NCI-H526 (cell line): ENCODE measurements around the gene SRPX.

ENCODE experiments used
- DNase-seq, 2 experiments: peaks; one replicate each; lab custom pipeline; 2025; lab: John Stamatoyannopoulos, UW

The SRPX gene, protein sequence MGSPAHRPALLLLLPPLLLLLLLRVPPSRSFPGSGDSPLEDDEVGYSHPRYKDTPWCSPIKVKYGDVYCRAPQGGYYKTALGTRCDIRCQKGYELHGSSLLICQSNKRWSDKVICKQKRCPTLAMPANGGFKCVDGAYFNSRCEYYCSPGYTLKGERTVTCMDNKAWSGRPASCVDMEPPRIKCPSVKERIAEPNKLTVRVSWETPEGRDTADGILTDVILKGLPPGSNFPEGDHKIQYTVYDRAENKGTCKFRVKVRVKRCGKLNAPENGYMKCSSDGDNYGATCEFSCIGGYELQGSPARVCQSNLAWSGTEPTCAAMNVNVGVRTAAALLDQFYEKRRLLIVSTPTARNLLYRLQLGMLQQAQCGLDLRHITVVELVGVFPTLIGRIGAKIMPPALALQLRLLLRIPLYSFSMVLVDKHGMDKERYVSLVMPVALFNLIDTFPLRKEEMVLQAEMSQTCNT

DNA sequence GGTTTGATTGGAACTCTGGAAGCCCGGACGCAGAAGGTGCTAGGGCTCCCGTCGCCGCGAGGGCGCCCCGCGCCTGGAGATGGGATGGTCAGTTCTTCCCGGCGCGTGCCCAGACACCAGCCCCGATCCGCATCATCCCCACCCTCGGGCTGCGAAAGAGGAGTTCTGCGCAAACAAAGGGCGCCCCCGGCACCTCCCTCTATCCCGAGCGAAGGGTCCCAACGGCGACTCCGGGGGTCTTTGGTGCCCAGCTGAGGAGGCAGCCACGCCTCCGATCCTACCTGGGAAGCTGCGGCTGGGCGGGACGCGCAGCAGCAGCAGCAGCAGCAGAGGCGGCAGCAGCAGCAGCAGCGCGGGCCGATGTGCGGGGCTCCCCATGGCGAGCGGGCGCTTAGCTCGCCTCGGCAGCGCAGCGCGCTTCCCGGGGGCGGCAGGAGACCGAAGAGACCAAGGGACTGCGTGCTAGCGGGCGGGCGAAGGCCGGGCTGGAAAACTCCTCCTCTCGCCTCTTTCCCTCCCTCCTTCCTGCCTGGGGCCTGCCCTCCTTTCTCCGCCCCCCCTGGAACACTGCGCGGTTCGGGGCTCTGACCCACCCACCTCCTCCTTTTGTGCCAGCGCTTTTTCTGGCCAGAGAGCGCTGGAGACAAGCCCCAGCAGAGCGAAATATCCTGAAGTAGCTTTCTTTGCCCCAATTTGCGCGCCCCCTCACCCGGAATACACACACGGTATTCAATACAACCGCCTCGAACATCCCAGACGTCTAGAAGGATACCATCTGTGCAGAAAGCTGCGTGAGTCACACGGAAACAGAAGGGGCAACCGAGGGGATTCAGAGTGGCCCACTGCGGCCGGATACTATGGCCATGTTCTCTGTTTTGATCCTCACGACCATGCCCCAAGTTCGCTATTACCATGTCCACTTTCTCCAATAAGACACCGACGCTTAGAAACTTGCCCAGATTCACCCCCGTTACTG is at the start of gene SRPX:
SRPX (minus strand) TSS at position 457 of the 976 bp plus-strand sequence; CDS start at position 378, 79 bp downstream.
- DNase-seq = peak in 1 of 2 experiments; percentile 49

DNA sequence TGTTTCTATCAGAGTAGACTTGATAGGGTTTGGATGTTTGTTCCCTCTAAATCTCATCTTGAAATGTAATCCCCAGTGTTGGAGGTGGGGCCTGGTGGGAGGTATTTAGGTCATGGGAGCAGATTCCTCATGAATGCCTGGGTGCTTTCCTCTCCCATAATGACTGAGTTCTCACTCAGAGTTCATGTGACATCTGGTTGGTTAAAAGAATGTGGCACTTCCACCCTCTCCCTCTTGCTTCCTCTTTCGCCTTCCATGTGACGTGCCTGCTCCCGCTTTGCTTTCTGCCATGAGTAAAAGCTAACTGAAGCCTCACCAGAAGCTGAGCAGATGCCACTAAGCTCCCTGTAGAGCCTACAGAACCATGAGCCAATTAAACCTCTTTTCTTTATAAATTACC is 47.3 kb upstream of the SRPX start:
- no peak for DNase-seq

DNA sequence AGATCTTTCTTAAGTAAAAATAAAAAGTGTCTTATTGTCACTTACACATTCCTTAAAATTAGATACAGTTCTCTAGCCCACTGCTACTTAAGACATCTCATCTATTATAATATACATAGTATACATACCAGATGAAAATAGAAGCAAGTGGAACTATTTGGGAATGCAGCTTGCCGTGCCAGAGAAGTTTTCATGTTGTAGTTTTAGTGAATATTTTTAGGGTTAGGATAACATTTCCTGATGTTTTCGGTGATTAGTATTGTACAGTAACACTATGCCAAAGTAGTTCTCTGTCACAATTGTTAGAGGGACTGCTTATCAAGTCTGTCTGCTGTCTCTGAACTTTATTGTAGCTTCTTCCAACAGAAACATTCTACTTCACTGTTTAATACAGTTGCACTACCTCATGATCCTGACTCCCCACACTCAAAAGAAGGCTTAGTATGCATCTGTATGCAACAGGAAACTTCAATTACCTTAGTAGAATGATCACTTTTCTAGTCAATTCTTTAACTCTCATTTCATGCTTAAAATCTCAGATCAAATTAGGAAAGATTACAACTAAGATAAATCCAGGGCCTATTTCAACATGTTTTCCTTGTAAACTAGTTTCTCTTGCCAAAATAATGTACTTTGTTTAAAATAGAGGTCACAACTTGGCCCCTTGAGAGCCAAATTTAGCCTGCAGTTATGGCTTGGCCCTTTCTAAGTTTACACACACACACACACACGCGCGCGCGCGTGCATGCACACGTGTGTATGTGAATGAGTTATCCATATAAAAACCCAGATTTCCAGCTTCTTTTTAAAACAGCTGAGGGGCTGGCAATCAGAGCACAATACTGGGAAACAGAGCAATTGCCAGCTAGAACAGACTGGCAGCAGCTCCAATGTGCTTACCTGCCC is 42.3 kb upstream of the SRPX start:
- DNase-seq = no peak

DNA sequence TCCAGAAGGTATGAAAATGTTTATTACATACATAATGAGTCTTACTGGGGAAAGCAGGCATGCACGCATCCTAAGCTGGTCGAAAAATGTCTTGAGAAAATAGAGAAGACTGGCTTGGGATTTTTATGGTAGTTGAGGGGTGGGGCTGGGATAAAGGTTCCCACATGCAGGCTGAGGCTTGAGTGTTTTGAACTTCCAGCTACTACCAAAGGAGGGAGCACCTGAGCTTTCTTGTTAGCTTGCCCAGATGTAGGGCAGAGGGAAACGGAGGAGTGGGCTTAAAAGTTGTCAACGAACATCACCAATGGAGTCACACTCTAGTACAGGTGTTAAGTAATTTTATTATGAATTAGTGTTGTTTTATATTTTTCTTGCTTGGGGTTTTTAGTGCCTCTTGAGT is 39.6 kb upstream of the SRPX start:
- DNase-seq = peak; percentile 24 to 46

DNA sequence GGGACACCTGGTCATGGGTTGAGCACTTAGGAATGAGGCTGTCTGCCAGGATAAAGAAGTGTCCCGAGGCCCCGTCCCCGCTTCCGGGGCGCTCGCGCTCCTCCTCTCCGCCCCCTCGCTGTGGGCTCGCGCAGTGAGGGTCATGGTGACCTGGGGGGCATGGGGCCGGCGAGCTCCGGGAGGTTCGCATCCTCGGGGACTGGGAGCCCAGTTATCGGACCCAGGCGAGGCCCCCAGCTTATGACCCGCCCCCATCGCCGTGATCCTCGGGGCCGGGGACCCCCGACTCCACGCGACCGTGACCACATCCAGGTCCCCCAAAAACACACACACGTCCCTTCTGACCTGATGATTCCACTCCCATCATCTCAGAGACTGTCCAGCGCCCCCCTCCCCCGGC is 35.3 kb upstream of the SRPX start:
- DNase-seq = no peak

DNA sequence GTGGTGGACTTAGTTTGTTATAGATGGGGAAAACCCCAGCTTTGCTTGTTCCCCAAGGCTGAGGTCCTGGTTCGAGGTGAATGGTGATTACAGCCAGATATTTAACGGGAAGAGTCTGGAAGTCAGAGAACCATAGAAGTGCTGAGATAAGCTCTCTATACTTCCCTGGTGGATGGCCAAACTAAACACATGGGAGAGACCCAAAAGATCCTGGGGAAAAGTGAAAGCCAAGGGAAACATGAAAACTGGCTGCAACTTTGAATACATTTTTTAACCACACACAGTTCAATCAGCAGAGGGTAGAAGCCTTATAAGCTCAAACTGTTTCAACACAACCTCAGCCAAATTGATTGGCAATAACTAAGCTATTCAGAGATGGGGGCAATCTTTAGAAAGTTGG is 29.3 kb upstream of the SRPX start:
- DNase-seq = no peak

DNA sequence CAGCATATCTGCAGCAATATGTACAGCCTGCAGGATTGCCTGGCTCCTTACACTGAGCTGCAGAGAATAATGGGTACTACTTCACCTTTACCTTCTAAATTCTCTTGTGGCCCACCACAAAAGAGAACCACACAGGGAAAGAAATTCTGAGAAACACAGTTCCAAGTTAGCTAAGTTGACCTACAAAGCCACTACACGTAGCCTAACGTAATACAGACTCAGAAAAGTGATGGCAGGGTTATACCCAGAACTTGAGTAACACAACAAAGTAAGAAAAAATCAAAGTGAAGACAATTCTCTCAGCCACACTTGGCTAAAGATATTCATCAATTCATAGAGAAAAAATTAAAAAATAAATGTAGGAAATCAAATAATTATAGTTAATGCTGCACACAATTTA is 26.4 kb upstream of the SRPX start:
- no peak for DNase-seq

DNA sequence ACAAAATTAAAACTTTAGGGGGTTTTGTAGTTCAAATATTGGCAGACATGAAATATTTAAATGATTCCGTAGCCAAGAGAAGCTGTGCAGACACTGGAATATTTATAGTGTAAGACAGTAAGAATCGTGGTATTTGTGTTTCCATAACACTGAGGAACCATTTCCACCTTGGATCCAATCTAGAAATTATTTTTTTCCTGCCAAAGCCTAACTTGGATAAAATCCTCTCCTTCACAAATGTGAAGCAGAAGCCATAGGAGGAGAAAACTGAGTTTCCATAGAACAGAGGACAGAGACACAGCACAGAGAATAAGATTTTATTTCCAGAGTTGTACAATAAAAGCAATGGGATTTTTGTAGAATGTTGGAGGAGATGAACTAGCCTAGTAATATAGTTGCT is 19.9 kb upstream of the SRPX start:
- no peak for DNase-seq

DNA sequence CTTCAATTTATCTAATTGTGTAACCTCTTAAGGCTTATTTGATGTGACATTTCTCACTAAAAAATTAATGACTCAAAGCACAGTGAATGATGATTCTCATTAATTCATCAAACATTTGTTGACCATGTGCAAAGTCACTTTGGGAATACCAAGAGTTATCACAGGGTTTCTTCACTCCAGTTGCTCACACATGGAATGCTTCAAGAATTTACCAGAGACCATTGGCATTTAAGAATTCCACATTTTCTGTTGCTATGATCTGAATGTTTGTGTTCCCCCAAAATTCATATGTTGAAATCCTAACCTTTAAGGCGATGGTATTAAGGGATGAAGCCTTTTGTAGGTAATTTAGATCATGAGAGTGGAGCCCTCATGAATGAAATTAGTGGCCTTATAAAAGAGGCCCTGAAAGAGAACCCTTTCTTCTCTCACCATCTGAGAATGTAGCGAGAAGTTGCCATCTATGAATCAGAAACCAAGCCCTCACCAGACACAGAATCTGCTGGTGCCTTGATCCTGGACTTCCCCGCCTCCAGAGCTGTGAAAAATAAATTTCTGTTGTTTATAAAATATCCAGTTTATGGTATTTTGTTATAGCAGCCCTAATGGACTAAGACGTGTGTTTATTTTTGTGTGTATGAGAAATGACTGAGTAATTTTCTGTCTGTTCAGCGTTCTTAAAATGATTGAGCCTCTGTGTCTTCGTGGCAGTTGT is 16.4 kb upstream of the SRPX start:
- no peak for DNase-seq

DNA sequence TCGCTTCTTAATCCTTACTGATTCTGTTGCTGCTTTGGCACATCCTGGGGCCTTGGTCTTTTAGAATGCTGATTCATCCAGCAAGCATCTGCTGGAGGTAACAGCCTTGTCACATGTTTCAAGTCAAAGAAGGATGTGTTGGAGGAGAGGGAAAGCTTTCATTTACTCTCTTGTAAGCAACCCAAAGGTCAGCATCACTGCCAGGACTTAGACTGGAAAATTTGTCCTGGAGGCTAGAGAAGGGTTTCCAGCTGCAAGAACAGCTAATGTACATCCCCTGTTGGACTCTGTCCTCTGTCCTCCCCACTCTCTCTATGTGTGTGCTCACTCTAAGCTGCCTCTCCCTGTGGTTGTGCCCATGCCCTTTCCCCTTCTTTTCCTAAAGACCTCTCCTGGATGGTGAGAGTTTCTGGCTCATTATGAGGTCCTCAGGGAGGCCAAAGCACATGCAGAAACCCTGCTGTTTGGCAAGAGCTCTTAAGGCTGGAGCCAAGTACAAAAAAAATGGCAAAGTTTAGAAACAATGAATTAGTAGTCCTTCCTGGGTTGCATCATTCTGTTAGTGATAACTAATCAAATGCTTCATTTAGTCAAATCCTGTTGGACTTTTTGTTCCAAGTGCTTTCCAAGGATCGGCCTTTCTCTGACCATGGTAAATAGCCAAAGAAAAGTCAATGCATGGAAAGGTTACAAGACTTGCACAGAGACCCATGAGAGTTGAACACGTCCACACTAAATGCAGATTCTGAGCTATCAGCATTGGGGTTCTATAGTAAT is 13.4 kb upstream of the SRPX start:
- DNase-seq = no peak

DNA sequence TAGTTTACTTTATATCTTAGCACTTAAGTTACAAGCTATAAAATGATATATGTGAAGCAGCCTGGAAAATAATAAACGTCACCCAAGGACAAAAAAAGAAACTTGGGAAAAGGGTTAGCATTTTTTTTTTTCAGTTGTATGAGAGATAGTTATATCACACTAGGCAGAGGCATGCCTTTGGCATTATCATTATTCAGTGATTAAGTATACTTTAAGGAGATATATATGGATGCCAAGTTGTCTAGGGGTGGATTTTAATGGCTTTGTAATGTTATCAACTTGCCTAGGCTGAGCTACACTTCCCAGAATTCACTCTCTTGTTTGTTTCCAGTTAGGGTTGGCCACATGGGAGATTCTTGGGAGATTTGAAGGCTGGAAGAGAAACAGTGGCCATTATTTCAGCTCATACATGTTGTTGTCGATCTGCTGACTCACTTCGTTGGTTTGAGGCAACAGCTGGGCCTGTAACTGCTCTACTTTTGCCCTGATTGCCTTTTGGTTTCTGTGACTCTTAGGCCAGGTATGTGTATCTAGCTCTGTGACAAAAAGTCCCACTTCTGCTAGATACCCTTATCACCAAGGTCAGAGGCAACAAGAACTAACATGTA is 11.5 kb upstream of the SRPX start:
- DNase-seq = no peak

DNA sequence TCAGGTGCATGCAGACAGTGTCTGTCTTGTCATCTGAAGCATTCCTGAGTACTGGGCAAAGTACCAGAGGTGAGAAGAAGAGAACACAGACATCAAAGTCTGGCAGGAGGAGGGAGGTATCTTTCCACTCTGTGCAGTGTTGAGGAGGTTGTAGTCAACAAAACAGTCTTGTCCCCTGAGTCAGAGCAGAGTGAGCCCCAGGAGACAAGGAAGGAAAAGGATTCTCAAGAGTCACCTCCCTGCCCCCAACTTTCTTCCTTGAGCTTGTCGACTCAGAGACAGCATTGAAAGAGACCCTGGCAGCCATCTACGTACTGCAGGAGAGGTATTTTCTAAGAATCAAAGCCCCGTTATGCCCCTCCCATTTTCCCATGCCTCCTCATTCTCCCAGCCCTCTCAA is 4.4 kb upstream of the SRPX start:
- DNase-seq = no peak

DNA sequence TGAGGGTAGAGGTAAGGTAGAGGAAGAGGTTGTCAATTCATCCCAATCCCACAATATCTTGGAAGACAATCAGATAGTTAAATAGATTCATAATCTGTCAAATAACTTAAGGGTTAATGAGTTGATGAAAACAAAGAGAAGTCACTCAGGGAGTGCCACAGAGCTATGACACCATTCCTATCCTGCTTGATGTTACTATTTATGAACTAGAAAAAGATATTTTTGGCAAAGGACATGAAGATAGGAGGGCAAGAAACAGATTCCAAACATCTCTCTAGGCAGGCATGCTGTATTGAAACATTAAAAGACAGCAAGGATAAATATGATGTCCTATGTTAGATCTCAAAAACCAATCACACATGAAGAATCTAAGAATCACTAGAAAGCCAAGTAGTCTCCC is 3.5 kb upstream of the SRPX start:
- no peak for DNase-seq

DNA sequence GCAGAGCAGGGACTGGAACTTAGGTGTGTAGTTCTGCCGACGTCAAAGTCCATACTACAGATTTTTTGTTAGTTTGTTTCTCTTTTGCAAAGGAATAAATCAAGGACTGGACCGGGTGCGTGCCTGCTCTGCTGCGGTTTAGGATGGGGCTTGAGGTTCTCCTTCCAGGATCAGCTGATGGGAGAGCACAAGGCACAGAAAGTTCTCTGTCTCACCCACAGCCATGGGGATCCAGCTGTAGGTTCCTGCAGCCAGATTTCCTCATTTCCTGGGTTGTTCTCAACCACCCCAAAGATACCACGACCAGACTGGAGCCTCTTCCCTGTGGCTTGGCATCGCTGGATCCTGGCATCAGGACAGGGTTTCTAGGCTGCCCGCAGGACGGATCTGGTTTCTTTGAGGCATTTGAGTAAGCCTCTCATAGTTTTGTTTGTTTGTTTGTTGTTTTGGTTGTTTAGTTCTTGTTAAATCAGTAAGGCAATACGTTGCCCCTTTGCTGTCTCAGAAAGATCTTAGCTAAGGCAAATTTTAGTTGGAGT is 789 bp upstream of the SRPX start:
- DNase-seq = no peak

DNA sequence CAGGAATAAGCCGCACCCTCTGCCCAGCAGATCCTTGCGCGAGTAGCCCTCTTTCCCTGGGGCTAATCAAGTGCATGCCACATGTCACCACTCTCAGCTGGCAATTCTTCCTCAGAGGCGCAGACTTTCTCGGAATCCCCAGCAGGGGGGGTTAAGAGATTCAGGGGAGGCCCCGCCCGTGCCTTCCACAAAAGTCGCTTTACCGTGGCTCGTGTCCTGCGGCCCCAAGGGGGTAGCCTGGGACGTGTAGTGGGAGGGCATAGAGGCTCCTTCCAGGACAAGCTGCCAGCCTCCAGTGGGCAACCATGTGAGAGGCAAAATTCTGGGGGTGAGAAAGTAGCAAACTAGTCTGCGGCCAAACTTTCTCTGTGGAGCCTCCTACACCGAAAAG is 652 bp downstream of the SRPX start:
- DNase-seq = peak in 1 of 2 experiments; percentile 34

DNA sequence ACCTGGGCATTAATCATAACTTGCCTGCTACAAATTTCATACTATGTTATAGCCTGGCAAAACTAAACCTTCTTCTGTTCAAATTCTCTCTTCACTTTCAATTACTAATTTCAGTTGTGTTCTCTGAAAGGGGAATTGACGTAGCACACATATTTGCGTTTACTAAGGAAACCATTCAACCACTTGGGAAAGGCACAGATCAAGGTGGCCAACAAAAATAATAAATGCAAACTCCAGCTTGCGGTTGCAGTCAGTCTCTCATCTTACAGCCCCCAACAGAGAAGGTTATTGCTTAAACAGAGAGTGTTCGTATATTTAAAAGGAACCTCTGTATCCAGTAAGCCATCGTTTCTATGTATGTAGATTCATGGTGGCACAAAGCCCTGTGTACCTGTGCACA is 4.0 kb downstream of the SRPX start:
- DNase-seq = no peak

DNA sequence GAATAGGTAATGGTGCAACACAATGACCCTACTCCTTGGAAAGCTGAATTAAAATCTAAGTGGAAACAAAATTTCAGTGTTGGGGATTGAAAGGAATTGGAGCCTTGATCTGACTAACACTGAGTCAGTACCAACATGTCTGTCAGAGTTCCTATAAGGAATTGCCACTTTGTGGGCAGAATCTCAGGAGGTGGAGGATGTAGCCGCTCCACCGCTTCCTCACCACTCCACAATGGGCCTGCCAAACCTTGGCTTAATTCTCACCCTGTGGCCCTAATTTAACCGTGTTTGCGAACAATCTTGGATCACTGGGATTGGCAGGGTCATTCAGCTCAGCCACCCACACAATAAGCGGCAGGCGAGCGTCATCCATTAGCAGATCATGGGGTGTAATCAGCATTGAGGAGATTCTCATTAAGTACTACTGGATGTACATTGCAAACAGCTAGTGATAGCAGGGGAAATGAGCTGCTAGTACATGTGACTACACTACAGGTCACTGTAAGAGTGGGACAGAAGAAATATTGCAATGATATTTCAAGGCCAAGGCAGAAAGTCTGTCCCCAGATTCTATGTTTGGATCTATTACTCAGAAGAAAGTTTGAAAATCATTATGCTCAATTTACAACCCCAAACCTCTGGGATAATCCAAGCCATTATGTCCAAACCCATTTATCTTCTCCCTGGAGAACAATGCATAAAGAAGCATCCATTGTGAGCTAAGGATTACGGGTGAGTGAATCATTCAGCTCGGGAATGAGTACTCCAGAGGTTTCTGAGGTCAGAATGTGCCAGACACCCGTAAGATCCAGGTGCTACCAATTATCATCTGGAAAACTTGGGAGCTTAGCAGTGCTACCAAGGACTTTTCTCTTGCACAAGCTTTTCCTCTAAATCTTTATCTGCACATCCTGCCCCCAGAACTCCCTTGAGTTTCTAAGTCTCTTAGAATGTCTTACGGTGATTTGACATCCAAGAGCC is 5.8 kb downstream of the SRPX start:
- DNase-seq = no peak

DNA sequence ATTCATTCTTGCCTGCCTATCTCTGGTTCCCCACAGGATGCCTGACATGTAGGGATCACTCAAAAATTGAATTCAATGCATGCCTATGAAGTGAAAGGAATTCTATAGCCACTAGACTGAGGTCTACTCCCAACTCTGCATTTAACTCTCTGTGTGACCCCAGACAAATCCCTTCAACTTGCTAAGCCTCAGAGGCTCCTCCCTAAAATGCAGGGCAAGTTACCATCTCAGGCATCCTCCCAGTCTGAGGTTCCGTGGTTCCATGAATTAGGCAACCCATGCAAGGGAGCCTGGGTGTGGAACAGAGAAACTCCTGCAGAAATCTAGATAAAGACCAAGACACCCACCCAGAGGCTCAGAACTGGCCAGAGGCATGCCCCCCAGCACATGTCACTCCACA is 6.6 kb downstream of the SRPX start:
- no peak for DNase-seq
